AG04449 (cell line): ENCODE measurements around the gene ADORA2A.

Source experiments
- CTCF ChIA-PET: fragments of 350-600 bp; formaldehyde crosslinking; extraction: SDS; loops from one replicate; lab custom pipeline; 2021; ENCODE audit warnings: antibody characterized with exemption; lab: Yijun Ruan, JAX
- POLR2A ChIA-PET: fragments of 400-600, 350-600 bp; formaldehyde crosslinking; extraction: SDS; loops from one replicate; lab custom pipeline; 2020; ENCODE audit warnings: antibody characterized with exemption, inconsistent platforms; lab: Yijun Ruan, JAX
- DNase-seq: peaks from one replicate; pipeline ENCODE4 v3.0.0-alpha.2; 2010; ENCODE audit warnings: low read depth, low spot score
- H3K4me3 ChIP-seq: 2 replicates; pipeline ENCODE4 v1.5.1; 2011; ENCODE audit warnings: low read depth, mild to moderate bottlenecking, control low read depth, low read length
- TF ChIP-seq, protein P1 (sequence below): IDR thresholded peaks from one replicate; pipeline ENCODE4 v1.5.1; 2011; ENCODE audit warnings: mild to moderate bottlenecking, moderate library complexity, low read length, control low read depth, inconsistent platforms; ENCODE audit not compliant: insufficient read depth; ENCODE audit errors: missing control alignments

ADORA2A gene

DNA sequence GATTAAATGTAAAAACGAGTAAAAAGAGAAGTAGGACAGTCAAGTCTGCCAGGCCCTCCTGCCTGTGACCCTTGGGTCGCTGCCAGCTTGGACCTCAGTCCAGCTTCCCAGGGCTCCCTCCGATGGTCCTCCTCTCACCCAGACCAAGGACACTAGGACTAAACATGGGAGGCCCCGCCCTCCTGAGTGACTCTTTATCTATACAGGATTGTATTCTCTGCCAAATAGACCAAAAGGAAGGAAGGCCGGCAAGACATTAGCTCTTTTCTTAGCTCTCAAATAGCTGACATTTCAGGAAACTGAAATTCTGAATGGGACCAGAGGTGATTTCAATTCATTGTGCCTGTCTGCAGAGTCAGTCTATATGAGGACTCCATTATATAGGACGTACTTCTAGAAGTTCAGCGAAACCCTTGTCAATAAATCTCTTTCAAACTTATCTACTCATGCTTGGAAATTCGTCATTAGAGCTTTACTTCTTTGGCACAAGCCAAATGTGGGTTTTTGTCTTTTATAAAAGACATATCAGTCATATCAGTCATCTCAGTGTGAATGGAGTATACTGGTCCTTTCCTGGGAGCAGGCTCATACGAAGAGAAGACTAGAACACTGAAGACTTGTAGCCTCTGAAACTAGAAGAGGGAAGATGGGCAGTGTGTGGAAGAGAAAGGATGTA, 28.5 kb downstream of the ADORA2A start:
- ChIA-PET POLR2A (no interaction called here), CTCF (interaction anchor here (0.7 to 2.5 kb wide), 3 partner anchors 10 to 32 kb away, joined by 3 to 12 read pairs (median 4); no protein-coding TSS in a partner anchor)
- H3K4me3 ChIP-seq, result no peak overlapping the region
- TF ChIP-seq, protein P1, sequence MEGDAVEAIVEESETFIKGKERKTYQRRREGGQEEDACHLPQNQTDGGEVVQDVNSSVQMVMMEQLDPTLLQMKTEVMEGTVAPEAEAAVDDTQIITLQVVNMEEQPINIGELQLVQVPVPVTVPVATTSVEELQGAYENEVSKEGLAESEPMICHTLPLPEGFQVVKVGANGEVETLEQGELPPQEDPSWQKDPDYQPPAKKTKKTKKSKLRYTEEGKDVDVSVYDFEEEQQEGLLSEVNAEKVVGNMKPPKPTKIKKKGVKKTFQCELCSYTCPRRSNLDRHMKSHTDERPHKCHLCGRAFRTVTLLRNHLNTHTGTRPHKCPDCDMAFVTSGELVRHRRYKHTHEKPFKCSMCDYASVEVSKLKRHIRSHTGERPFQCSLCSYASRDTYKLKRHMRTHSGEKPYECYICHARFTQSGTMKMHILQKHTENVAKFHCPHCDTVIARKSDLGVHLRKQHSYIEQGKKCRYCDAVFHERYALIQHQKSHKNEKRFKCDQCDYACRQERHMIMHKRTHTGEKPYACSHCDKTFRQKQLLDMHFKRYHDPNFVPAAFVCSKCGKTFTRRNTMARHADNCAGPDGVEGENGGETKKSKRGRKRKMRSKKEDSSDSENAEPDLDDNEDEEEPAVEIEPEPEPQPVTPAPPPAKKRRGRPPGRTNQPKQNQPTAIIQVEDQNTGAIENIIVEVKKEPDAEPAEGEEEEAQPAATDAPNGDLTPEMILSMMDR, result no peak
- no peak for DNase-seq

GRCh38 chr22:24457894-24458420, 30.6 kb downstream of the ADORA2A start:
- CTCF ChIA-PET, result interaction anchor here (1.6 to 2.5 kb wide), 2 partner anchors 9 to 34 kb away, joined by 5 to 12 read pairs; no protein-coding TSS in a partner anchor
- DNase-seq, result no peak
- POLR2A ChIA-PET, result no interaction called here
- TF ChIP-seq, protein P1, result no peak
- no peak overlapping the region for H3K4me3 ChIP-seq

DNA sequence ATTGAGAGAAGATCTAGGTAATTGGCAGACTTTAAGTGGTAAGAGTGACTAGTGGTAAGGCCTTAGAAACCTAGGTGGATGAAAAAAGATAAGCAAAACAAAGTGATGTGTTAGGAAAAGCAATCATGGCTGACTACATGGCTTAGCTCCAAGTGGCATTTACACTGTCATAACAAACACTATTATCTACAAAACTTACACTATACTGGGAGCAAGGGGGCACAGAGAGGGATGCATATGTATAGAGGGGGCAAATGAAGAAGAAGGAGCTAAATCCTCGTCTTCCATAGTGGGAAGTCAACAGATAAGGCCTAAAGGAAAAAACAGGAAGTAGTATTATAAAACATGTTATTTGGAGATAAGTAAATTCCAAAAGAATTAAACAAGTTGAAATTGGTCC, 32.5 kb downstream of the ADORA2A start:
- H3K4me3 ChIP-seq, result no peak overlapping the region
- CTCF ChIA-PET, result interaction anchor here (1.0 kb wide), 1 partner anchor 24 kb away, joined by 3 read pairs; no protein-coding TSS in a partner anchor
- TF ChIP-seq, protein P1, result no peak
- DNase-seq, result no peak
- POLR2A ChIA-PET, result no interaction called here

GRCh38 chr22:24460418-24461089, 33.2 kb downstream of the ADORA2A start:
- no peak overlapping the region for H3K4me3 ChIP-seq
- ChIA-PET POLR2A (no interaction called here), CTCF (interaction anchor here (0.6 to 1.4 kb wide), 4 partner anchors 10 to 42 kb away, joined by 3 read pairs; no protein-coding TSS in a partner anchor)
- TF ChIP-seq, protein P1, result no peak
- no peak for DNase-seq

DNA sequence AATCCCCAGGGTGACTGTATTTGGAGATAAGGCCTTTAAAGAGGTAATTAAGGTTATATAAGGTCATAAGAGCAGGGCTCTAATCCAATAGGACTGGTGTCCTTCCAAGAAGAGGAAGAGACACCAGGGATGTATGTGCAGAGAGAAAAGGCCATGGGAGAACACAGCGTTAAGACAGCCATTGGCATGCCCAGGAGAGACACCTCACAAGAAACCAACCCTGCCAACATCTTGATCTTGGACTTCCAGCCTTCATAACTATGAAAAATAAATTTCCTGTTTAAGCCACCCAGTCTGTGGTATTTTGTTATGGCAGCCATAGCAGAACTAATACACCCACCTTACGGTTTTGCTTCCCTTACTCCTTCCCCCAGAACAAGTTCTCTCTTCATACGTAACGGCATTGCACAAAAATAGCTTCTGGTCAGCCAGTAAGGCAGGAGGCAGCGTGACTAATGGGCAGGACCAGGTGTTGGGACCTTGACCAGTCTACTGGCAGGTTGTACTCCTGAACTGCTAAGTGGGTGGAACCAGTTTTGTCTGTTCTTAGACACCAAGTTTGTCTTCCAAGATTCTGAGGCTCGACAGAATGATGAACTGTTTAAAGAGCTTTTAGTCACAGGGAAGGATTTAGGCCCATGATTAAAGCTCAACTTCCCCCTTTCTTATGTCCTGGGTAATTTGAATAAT, 35.8 kb downstream of the ADORA2A start:
- TF ChIP-seq, protein P1, result no peak
- no peak overlapping the region for H3K4me3 ChIP-seq
- no peak for DNase-seq
- CTCF ChIA-PET, result no interaction called here
- POLR2A ChIA-PET, result no interaction called here
